ENCODE results near the gene TLCD3B.

TLCD3B gene

DNA sequence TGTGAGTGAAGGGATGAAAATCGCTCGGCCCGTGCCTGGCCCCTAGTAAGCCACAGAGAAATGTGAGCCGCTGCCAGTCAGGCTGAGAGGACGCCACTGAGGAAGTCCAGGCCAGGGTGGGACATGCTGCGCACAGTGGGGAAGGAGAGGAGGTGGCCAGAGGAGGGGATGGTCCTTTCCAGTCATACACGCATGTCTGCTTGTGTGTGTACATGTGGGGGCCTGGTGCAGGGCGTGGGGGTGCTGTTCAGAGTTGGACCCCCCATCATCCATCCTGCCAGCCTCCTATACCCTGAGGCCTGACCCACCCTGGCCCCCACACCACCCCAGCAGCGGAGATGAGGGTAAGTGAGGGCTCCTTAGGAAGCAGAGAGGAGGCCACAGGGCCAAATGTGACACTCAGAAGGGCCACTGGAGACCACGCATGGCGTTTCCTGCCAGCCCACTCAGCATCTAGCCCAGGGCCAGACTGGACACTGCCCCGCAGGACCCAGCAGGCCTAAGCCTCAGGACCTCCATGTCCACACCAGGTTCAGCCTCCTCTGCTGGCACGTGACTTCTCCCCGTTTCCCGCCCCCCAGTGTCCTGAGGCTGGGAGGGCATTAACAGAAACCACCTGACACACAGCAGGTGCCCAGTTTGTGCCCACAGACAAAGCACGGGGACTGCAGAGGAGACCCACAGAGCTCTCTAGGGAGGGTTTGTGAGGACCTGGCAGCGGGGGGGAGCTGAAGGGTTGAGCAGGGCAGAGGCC is 27.2 kb downstream of the TLCD3B start:
- no peak for DNase-seq

DNA sequence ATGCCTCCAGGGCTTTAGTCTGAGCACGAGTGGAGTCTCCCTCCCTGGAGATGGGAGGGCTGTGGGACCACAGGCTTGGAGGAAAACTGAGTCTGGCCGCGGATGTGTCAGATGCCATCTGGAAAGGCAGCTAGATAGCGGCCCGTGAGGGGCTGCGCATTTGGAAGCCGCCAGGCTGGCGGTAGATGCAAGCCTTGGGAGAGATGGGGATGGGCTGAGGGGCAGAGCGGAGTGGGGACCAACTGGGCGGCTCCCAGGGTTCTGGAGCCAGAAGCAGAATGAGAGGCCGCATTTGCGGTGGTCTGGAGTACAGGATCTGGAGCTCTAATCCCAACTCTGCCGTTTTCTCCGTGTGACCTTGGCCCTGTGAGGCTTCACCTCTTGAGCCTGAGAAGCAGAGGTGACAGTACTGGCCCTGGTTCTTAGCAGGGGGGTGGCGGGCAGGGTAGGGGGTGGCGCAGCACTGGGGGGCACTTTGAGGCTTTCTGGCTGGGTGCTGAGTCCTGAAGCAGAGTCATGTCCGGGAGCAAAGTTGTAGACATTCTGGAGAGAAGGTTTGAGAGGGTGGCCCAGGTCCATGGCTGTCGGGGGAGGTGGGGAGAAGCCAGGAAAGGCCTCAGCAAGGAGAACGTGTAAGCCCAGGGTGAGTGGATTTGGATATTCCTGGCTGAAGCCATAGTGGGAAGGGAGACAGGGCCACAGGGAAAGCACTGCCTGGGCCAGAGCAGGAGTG is 28.3 kb downstream of the TLCD3B start:
- no peak for DNase-seq

DNA sequence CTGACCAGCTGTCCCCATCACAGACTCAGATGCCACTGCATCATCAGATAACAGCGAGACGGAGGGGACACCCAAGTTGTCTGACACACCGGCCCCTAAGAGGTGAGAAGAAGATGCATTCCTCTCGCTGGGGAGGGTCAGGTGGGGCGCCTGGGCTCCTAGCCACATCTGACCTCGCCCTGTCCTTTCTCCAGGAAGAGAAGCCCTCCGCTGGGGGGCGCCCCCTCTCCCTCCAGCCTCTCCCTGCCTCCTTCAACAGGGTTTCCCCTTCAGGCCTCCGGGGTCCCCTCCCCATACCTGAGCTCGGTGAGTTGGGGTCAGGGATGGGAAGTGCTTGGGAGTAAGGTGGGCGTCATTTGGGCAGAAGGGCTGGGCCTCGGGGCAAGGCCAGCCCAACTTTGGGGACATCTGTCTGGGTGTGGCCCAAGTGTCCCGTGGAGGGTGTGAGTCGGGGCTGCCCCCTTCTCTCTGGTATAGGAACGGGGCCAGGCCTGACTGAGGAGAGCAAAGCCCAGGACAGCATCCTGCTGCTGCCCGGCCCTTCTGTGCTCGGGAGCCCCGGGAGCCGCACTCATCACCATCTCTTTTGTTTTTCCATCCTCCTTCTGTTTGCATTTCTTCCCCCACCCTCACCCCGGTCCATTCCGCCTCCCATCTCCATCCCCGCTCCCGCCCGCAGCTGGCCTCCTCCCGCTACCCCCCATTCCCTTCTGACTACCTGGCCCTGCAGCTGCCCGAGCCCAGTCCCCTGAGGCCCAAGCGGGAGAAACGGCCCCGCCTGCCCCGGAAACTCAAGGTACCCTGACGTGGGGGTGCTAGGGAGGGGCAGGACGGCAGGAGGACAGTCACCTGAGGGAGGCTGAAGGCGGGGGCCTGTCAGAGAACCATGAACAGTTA is 30.1 kb downstream of the TLCD3B start:
- DNase-seq = no peak

DNA sequence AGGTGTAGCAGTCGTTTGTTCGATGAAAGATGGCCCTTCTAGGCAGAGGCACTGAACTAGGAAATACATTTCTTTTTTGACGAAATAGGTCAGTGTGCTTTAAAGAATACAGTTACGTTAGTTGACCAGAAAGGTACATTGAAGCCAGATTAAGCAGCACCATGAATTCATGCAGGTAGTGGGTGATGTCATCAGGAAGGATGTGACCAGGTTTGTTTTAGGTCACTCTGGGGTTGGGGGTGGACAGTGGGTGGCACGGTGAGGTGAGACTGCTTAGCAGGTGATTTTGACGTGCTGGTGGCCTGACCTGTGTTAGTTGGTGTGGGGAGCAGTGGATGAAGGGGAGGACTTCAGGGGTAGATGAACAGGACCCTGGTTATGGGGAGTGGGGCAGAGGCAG is 31.5 kb downstream of the TLCD3B start:
- no peak for DNase-seq

DNA sequence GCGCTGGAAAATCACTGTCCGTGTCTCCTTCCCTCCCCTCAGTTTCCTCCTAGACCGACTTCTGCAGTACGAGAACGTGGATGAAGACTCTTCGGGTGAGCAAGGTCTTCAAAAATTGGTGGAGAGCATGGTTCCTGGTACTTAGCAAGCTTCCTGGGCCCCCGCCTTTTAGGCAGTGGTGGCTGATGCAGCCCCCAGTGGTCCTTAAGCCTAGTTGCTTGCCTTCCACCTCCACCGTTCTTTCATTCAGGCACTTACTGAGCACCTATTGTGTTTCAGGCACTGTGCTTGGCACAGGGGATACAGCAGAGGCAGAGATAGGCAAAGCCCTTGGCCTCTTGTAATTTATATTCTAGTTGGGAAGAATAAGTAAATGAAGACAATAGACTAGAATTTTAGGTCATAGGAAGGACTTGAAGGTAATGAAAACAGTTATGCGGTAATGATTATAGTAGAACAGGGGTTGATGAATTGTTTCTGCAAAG is 34.3 kb downstream of the TLCD3B start:
- no peak for DNase-seq

DNA sequence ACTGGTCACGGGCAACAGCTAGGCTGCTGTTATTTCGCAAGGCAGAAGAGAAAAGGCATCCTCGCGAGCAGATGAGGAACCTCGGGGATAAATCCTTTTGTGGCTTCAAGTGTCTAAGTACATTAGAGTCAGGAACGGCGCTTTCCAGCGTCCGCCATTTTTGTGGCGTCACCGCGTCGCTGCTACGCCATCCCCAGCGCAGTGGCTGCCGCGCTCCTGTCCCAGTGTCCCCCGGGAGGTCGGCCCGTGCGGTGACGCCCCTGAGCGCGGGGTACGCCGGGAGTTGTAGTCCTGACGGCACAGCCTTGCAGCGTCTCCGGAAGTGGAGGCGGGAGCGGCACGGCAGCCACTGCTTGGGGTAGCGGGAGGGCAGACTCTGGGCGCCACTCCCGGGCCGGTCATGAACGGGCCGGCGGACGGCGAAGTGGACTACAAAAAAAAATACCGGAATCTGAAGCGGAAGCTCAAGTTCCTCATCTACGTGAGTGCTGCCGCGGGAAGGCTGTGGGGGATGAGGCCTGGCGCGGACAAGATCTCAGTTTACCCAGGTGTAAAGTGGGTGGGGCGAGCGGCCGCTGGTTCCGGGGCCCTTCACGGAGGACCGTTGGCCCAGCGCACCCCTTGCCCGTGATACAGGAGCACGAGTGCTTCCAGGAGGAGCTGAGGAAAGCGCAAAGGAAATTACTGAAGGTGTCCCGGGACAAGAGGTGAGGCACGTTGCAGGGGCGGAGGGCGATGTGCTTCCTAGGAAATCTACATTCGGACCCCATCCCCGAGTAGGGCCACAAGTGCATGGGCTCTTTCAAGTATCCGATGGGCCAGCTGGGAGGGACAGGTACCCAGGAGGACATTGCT is 34.9 kb downstream of the TLCD3B start, which contains the start of gene INO80E:
INO80E (plus strand) TSS at position 331 of the 855 bp plus-strand sequence; CDS start at position 401, 70 bp downstream.
- peak; percentile 97 to 99 for DNase-seq

DNA sequence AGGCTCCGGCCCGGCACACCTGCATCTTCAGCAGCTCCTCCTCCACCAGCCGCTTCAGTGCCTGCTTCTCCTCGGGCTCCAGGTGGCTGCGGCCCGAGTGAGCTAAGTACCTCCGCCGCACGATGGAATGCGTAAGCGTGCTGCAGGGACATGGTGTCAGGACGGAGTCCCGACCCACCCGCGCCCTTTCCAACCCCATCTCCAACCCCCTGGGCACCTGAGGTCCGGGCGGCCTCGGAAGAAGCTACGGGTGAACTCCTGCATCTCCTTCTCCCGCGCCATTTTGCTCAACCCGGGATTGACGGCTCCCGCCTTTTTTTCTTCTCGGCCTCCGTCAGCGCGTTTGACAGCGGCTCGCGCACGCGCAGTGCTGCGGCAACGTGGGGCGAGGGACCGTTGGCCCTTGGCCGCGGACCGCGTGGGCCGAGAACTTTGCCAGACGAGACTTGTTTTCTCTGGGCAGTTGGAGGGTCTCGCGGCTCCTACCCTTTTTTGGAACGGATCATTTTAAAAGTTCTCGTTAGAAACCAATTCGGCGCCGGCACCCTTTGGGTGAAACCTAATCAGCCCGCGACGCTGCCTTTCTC is 35.7 kb downstream of the TLCD3B start, which contains the start of gene HIRIP3:
HIRIP3 (minus strand) TSS at position 294 of the 587 bp plus-strand sequence; CDS start at position 282, 12 bp downstream.
- DNase-seq = peak; percentile 53 to 79

DNA sequence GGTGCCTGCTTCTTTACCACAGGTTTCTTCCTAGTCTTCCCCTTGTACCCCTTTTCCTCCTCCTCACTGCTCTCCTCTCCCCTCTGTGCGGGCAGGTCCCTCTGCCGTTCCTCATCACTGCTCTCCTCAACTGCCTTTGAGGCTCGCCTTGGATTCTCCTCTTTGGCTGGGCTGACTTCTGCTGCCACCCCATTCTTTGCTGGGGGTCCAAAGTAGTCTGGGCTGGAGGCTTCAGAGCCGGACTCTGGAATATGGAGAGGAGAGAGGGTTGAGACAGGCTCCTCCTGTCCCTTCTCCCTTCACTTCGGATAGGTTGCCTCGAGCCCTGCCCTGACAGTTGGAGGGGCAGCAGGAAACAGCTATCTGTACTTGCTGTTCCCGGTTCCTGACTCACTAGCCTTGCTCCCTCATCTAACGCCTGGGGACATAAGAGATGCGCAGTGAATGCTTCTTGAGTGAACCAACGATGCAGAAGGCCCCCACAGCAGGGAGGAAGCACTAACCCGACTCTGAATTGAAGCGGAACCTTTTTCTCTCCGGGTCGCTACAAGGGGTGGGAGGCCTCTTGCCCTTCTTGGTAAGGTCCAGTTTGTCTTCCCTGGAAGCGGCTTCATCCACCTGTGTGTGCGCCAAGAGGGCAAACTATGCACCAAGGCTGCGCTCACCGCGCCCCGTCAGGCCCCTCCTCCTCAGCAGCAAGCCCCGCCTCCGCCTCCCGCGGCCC is 36.3 kb downstream of the TLCD3B start:
- DNase-seq = no peak

DNA sequence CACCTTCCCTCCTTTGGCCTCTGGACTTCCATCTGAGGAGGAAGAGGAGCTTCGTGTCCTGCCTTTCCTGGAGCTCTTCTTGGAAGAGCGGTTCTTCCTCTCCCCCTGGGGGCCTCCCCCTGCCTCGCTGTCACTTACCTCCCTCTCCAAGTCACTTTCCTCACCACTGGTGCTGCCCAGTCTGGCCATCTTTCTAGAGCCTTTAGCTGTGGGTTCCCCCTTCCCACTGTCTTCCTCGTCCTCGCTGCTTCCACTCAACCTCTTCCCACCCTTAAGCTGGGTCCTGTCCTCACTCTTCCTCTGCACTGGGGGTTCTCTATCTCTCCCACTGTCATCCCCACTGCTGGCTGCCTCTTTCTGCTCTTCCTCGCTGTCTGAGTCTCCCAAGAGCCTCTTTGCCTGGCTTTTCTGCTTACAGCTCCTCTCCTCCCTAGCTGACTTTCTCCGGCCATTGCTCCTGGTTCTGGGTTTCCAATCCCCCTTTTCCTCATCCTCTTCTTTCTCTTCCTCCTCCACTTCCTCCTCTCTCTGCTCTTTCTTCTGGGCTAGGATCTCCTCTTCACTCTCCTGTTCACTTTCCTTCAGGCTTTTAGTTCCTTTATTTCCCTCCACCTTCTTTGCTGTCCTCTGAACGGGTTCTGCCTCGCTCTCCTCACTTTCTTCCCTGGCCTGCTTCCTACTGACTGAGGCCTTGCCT is 37.0 kb downstream of the TLCD3B start:
- no peak for DNase-seq

DNA sequence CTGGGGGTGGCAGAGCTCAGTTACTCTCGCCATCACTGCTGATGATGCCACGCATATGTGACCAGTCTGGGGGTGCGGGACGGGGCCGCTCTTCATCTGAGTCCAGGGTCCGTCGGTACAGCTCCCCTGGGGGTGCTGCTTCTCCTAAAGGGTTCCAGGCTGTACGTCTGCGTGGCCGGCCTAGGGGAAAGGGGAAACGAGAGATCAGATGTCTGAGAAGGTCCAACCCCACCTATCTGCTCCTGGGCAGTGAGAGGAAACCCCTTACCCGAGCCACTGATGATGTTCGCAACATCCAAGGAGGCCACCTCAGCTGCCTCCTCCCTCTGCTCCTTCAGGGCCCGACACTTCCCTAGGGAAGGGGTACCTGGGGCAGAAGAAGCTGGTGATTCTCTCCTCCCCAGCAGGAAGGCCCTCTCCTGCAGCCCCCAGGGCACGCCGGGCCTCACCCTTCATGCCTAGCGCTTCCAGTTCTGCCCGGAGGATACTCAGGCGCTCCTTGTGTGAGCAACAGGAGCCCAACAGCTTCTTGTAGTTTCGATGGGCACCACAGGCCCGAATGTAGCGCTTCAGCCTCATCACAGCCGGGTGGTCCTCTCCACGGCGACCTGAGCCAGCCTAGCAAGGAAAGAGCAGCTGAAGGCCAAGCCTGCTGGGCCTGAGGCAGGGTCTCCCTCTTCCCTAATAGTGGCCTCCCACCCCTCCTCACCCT is 37.7 kb downstream of the TLCD3B start:
- no peak for DNase-seq

DNA sequence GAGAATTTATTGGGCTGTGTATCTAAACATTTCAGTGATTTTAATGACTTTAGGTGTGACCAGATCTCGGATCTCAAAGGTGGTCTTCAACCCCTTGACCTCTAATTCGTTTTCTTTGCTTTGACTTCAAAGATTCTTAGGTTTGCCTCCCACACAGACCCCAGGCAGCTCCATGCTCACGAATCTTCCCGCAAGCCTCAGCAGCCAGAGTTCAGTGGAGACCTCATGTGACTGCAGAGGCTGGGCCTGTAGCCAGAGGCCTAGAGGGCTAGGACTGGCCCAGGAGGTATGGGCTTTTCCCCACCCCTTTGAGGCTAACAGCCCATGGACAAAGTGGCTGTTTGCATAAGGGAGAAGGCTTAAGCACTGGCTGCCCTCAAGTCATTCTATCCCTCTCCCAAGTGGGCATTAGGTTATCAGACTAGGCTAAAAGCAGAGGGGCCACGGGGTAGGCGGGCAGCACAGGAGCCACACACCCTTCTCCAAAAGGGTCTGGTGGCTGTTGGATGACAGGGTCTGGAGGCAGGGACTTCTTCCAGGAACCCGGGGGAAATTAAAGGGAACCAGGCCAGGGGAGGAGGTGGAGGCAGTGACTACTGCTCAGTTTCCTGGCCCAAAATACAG is 38.6 kb downstream of the TLCD3B start:
- DNase-seq = no peak

DNA sequence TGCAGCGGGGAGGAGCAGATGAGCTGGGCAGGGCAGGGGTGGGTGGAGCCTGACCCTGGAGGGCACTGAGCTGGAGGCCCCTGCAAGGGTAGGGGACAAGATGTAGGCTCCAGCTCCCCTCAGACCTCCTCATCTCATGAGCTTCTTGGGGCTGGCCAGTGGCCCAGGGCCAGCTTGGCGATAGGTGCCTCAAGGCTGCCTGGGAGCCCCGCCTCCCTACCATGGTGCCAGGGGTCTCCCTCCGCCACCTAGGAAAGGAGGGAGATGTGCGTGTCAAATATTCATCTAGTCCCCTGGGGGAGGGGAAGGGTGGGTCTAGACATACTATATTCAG is 39.5 kb downstream of the TLCD3B start:
- DNase-seq = no peak

DNA sequence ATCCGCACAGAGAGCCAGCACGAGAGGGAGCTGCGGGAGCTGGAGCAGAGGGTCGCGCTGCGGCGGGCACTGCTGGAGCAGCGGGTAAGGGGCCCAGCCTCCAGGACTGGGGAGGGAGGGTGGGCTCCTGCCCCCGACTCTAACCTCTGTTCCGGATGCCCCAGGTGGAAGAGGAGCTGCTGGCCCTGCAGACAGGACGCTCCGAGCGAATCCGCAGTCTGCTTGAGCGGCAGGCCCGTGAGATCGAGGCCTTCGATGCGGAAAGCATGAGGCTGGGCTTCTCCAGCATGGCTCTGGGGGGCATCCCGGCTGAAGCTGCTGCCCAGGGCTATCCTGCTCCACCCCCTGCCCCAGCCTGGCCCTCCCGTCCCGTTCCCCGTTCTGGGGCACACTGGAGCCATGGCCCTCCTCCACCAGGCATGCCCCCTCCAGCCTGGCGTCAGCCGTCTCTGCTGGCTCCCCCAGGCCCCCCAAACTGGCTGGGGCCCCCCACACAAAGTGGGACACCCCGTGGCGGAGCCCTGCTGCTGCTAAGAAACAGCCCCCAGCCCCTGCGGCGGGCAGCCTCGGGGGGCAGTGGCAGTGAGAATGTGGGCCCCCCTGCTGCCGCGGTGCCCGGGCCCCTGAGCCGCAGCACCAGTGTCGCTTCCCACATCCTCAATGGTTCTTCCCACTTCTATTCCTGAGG is 40.0 kb downstream of the TLCD3B start:
- no peak for DNase-seq

DNA sequence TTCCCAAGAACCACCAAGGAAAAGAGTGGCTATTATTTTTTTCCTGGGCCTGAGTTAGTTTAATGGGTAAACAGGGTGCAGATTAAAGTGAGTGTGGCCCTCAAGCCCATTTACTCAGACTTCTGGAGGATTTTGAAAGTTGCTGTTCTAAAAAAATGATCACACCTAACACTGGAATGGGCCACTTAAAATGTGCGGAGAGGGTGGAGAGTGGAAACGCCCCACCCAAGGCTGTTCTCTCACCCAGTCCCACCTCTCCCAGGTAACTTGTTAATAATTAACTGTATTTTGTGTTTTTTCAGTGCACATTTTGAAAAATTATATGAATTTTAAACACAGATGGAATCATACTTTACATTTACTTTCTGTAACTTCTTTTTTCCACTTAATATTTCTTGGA is 41.0 kb downstream of the TLCD3B start:
- DNase-seq = no peak

DNA sequence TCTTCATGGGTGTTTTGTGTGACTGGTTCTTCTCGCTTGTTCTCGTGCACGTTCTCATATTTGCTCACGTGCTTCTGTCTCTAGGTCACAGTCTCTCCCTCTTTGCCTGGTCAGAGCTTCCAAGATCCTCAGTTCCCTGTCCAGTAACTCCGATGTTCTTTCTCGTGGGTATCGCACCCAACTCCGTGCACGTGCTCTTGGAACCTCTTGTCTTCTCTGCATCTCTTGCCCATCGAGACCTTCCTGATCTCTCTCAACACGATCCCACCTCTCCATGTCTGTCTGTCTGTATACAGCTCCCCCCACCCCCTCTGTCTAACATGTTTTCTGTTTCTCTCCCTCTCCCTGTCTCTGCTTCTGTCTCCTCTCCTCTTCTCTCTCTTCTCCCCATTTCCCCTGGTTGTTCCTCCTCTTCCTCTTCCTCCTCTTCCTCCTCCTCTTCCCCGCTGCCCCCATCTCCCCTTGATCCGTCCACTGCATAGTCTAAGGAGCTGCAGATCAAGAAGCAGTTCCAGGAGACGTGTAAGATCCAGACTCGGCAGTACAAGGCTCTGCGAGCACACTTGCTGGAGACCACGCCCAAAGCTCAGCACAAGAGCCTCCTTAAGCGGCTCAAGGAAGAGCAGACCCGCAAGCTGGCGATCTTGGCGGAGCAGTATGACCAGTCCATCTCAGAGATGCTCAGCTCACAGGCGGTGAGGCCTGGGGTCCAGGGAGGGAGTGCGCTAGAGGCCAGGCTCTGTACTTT is 41.8 kb downstream of the TLCD3B start:
- no peak for DNase-seq

DNA sequence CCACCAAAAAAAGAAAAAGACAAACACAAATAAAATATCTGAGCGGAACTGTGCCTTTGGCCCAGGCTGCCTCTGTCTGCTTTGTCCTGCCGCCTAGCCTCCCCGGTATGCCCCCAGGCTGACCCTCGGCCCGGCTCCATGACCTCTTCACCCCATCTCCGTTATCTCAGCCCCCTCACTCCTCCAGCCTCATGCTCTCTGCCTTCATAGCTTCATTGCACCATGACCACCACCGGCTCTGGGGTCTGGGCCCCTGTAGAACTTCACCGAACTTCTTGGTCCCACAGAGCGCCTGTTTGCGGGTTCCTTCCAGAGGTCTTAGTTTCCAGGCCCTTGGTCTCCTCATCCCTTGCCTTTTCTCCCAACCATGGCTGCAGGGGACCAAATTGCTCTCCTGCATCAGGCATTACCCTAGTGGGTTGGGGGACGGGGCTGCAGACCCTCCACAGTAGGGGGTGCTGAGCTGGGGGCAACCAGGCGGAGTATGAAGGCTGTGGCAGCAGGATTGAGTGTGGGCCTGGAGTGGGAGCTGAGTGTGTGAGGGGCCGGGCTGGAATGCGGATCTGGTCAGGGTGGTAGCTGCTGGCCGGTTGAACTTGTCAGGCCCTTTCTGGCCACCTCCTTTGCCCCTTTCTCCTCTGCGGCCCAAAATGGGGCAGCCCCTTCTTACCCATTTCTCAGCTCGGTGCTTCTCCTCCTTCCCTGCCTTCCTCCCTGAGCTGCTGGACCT is 42.6 kb downstream of the TLCD3B start:
- no peak for DNase-seq
